Measurements from ENCODE around the gene CD248.

- TF ChIP-seq, protein P1, sequence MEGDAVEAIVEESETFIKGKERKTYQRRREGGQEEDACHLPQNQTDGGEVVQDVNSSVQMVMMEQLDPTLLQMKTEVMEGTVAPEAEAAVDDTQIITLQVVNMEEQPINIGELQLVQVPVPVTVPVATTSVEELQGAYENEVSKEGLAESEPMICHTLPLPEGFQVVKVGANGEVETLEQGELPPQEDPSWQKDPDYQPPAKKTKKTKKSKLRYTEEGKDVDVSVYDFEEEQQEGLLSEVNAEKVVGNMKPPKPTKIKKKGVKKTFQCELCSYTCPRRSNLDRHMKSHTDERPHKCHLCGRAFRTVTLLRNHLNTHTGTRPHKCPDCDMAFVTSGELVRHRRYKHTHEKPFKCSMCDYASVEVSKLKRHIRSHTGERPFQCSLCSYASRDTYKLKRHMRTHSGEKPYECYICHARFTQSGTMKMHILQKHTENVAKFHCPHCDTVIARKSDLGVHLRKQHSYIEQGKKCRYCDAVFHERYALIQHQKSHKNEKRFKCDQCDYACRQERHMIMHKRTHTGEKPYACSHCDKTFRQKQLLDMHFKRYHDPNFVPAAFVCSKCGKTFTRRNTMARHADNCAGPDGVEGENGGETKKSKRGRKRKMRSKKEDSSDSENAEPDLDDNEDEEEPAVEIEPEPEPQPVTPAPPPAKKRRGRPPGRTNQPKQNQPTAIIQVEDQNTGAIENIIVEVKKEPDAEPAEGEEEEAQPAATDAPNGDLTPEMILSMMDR (IDR thresholded peaks at IDR 0.05; ENCODE audit: borderline replicate concordance, extremely low read depth, low read length, poor library complexity, severe bottlenecking), result no peak
- no peak for TF ChIP-seq EZH2 (IDR thresholded peaks at IDR 0.05; ENCODE audit: borderline replicate concordance, low read depth, low read length, severe bottlenecking)
Measured at GRCh38 chr11:66275396-66275795, 41.4 kb downstream of the CD248 start.

All from DND-41 (cell line).